HepG2 (cell line): Measurements from ENCODE around the gene ZNF223. TPM values are rescaled to one million over a fixed set of nuclear protein-coding genes. Genes with fewer than 3 reads are reported as not detected.

Experiments used
- CCDC6 ChIP-seq: sonication (generic); formaldehyde crosslinking; IDR thresholded peaks from 2 replicates; pipeline ENCODE4 v1.8.1; 2022; ENCODE audit warnings: mild to moderate bottlenecking, missing genetic modification reagents, moderate library complexity
- CEBPZ ChIP-seq: IDR thresholded peaks from 2 replicates; pipeline ENCODE4 v1.6.1; 2012; ENCODE audit warnings: low read length, improper control_type of control experiment
- DPF2 ChIP-seq: sonication (generic); formaldehyde crosslinking; IDR thresholded peaks from 2 replicates; pipeline ENCODE4 v1.4.0; 2020; ENCODE audit warnings: mild to moderate bottlenecking, low read depth, missing genetic modification reagents, borderline replicate concordance
- KMT2A ChIP-seq: sonication (generic); formaldehyde crosslinking; IDR thresholded peaks from 2 replicates; pipeline ENCODE4 v1.4.0; 2020; ENCODE audit warnings: missing genetic modification reagents
- MLLT10 ChIP-seq: sonication (generic); formaldehyde crosslinking; IDR thresholded peaks from 2 replicates; pipeline ENCODE4 v1.4.0; 2020; ENCODE audit warnings: missing genetic modification reagents
- MYC ChIP-seq: sonication (generic); formaldehyde crosslinking; IDR thresholded peaks from 2 replicates; pipeline ENCODE4 v1.9.0; 2021; ENCODE audit warnings: missing genetic modification reagents, borderline replicate concordance
- POLR2G ChIP-seq: fragments of 200-400 bp; formaldehyde crosslinking; IDR thresholded peaks from 2 replicates; pipeline ENCODE4 v1.6.1; 2018; ENCODE audit warnings: mild to moderate bottlenecking, low read depth, low read length, moderate library complexity
- SMARCE1 ChIP-seq: fragments of 450-650 bp; IDR thresholded peaks from 2 replicates; pipeline ENCODE4 v1.6.1; 2017; ENCODE audit warnings: borderline replicate concordance
- SPEN ChIP-seq: sonication (generic); formaldehyde crosslinking; IDR thresholded peaks from 2 replicates; pipeline ENCODE4 v1.5.1; 2020; ENCODE audit warnings: low read depth, mild to moderate bottlenecking, missing genetic modification reagents
- TBX2 ChIP-seq: sonication (generic); formaldehyde crosslinking; IDR thresholded peaks from 2 replicates; pipeline ENCODE4 v1.5.0; 2020; ENCODE audit warnings: missing genetic modification reagents, mild to moderate bottlenecking, borderline replicate concordance
- TP53 ChIP-seq: sonication (generic); formaldehyde crosslinking; conservative IDR thresholded peaks from 2 replicates; pipeline ENCODE4 v1.4.0; 2020; ENCODE audit warnings: missing genetic modification reagents
- ZFP91 ChIP-seq: sonication (generic); formaldehyde crosslinking; IDR thresholded peaks from 2 replicates; pipeline ENCODE4 v1.9.0; 2022; ENCODE audit warnings: missing genetic modification reagents, mild to moderate bottlenecking, borderline replicate concordance
- ZFYVE20 ChIP-seq: sonication (generic); formaldehyde crosslinking; IDR thresholded peaks from 2 replicates; pipeline ENCODE4 v1.8.0; 2023; ENCODE audit warnings: low read depth, mild to moderate bottlenecking, moderate library complexity, missing genetic modification reagents, borderline replicate concordance
- ZNF224 ChIP-seq: sonication (generic); formaldehyde crosslinking; IDR thresholded peaks from 2 replicates; pipeline ENCODE4 v1.5.0; 2020; ENCODE audit warnings: mild to moderate bottlenecking, missing genetic modification reagents
- ZNF337 ChIP-seq: sonication (generic); formaldehyde crosslinking; IDR thresholded peaks from 2 replicates; pipeline ENCODE4 v1.5.1; 2020; ENCODE audit warnings: missing genetic modification reagents, low read depth, mild to moderate bottlenecking, borderline replicate concordance
- ZNF343 ChIP-seq: sonication (generic); formaldehyde crosslinking; IDR thresholded peaks from 2 replicates; pipeline ENCODE4 v1.4.0; 2020; ENCODE audit warnings: mild to moderate bottlenecking, missing genetic modification reagents
- ZNF496 ChIP-seq: sonication (generic); formaldehyde crosslinking; IDR thresholded peaks from 2 replicates; pipeline ENCODE4 v1.8.1; 2023; ENCODE audit warnings: mild to moderate bottlenecking, moderate library complexity, missing genetic modification reagents; ENCODE audit not compliant: insufficient replicate concordance
- ZNF564 ChIP-seq: sonication (generic); formaldehyde crosslinking; IDR thresholded peaks from 2 replicates; pipeline ENCODE4 v1.8.1; 2023; ENCODE audit warnings: mild to moderate bottlenecking, missing genetic modification reagents
- ZNF580 ChIP-seq: IDR thresholded peaks from 2 replicates; pipeline ENCODE4 v1.6.1; 2016; ENCODE audit warnings: low read depth, borderline replicate concordance
- ZNF788 ChIP-seq: sonication (generic); formaldehyde crosslinking; IDR thresholded peaks from 2 replicates; pipeline ENCODE4 v1.5.0; 2020; ENCODE audit warnings: mild to moderate bottlenecking, missing genetic modification reagents, borderline replicate concordance
- ZNF850 ChIP-seq: sonication (generic); formaldehyde crosslinking; conservative IDR thresholded peaks from 2 replicates; pipeline ENCODE4 v1.9.0; 2021; ENCODE audit warnings: mild to moderate bottlenecking, missing genetic modification reagents
- polyA plus RNA-seq, 8 experiments: library from polyadenylated mRNA; depleted of rRNA in 3 of 8; stranded (reverse) in 7 of 8; unstranded in 1 of 8; fragments of >200 nt; fragmentation: Illumina TruSeq in 4 of 8; extraction: Trizol in 4 of 8; gene quantifications; 2 replicates each; pipeline versions ENCODE4 v1.2.1 to v1.2.3, GENCODE V29; 2011 to 2016; ENCODE audit warnings: low read depth in 4 of 8, missing spikeins in 1 of 8, mixed read lengths in 1 of 8; ENCODE audit not compliant: insufficient read depth in 1 of 8
- total RNA-seq, 5 experiments: library from RNA; depleted of rRNA; stranded (reverse); fragments of >200 nt; fragmentation: Illumina TruSeq; extraction: Trizol; gene quantifications; 2 replicates each; pipeline ENCODE4 v1.2.3, GENCODE V29; 2016; ENCODE audit warnings: low read depth in 1 of 5

The ZNF223 gene
- total and polyA plus RNA-seq, 2 of the 13 experiments (the other 11 are each of a cell fraction or from before 2014, with no cell fraction given), result 2.0 to 4.8 TPM

GRCh38 chr19:44113138-44113783 lies 61.4 kb downstream of the ZNF223 start, which contains the start of gene ZNF225 (continued):
- TF ChIP-seq ZFYVE20 (CRISPR knock-in tag), result no peak
- TF ChIP-seq ZNF788, result peak; percentile 72; the same call in 1 of the 2 replicates
- no peak for TF ChIP-seq ZNF496 (CRISPR knock-in tag)
- TF ChIP-seq KMT2A, result peak; percentile 65
- no peak for TF ChIP-seq TP53 (CRISPR knock-in tag)
- no peak for TF ChIP-seq ZNF337 (CRISPR knock-in tag)
- TF ChIP-seq SPEN, result peak; percentile 84; the same call in 1 of the 2 replicates
- TF ChIP-seq SMARCE1, result no peak
- no peak for TF ChIP-seq ZNF224
- no peak for TF ChIP-seq ZNF564 (CRISPR knock-in tag)
- TF ChIP-seq POLR2G, result peak; percentile 72
- no peak for TF ChIP-seq ZNF343
- no peak for TF ChIP-seq TBX2 (CRISPR knock-in tag)
- 0 out of 2 replicates have a peak, but pooled peaks have one; percentile 23 for TF ChIP-seq ZNF580
- no peak for TF ChIP-seq MLLT10 (CRISPR knock-in tag)
- peak; percentile 65; the same call in 1 of the 2 replicates for TF ChIP-seq CCDC6 (CRISPR knock-in tag)
- TF ChIP-seq DPF2, result no peak
- TF ChIP-seq ZNF850, result no peak
- peak; percentile 66; the same call in 1 of the 2 replicates for TF ChIP-seq ZFP91 (CRISPR knock-in tag)
- peak; percentile 20; the same call in 1 of the 2 replicates for TF ChIP-seq MYC (CRISPR knock-in tag)
- no peak for TF ChIP-seq CEBPZ
